ENCODE measurements around the gene SH3D19.

DNA sequence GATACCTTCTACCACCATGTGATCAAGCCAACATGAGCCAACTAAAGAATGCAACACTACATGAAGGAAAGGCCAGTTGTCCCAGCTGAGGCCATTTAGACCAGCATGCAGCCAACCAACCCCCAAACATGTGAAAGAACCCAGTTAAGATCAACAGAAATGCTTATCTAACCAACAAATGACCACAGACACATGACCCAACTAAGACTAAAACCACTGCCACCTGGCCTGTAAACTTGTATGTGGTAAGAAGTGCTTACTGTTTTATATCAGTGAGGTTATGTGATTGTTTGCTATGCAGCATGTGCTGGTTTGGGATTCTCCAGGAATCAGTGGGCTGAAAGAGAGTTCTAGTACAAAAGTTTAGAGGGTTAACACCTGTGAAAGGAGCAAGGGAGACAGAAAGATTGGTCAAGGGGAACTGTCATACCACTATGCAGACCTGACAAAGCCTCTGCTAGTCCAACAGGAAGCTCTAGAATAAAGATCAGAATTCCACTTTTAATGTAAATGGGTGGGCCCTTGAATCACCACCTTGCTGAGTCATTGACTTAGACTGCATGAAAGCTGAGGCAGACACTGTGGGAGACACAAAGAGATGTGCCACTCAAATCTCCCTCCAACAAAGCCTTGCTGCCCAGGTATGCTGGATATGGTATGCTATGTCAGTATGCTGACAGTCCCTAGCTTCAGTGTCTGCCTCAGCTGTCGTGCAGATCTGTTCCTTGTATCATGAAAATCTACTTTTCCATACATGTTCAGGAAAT is 6.1 kb upstream of the SH3D19 start:
- TF ChIP-seq, protein P1, sequence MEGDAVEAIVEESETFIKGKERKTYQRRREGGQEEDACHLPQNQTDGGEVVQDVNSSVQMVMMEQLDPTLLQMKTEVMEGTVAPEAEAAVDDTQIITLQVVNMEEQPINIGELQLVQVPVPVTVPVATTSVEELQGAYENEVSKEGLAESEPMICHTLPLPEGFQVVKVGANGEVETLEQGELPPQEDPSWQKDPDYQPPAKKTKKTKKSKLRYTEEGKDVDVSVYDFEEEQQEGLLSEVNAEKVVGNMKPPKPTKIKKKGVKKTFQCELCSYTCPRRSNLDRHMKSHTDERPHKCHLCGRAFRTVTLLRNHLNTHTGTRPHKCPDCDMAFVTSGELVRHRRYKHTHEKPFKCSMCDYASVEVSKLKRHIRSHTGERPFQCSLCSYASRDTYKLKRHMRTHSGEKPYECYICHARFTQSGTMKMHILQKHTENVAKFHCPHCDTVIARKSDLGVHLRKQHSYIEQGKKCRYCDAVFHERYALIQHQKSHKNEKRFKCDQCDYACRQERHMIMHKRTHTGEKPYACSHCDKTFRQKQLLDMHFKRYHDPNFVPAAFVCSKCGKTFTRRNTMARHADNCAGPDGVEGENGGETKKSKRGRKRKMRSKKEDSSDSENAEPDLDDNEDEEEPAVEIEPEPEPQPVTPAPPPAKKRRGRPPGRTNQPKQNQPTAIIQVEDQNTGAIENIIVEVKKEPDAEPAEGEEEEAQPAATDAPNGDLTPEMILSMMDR (IDR thresholded peaks at IDR 0.05; ENCODE audit: insufficient read depth, low read length, poor library complexity, severe bottlenecking) = no peak
- no peak for TF ChIP-seq EZH2phosphoT487 (conservative IDR thresholded peaks at IDR 0.05; ENCODE audit: low read length)
